ENCODE results near the gene TSPAN9. TPM values are rescaled to one million over a fixed set of nuclear protein-coding genes. Genes with fewer than 3 reads are reported as not detected.

TSPAN9 gene
- total and polyA plus RNA-seq, 10 of the 15 experiments (the other 5 are each of a cell fraction or from before 2014, with no cell fraction given), result 0.03 to 1.0 (median 0.12) TPM; not detected in 5

GRCh38 chr12:3249081-3249800, 172.1 kb downstream of the TSPAN9 start (continued):
- TF ChIP-seq BCL3 (IDR thresholded peaks at IDR 0.05; ENCODE audit: borderline replicate concordance, insufficient read depth, low read depth, low read length, poor library complexity, severe bottlenecking) (no peak), RCOR1 (conservative IDR thresholded peaks at IDR 0.05; ENCODE audit: low read depth, low read length) (no peak), POLR2A (IDR thresholded peaks at IDR 0.05; ENCODE audit: low read depth, low read length) (no peak), CBX5 (IDR thresholded peaks at IDR 0.05; ENCODE audit: low read depth) (no peak), NR2C1 (IDR thresholded peaks at IDR 0.05) (no peak)

- CTCF ChIA-PET, result no interaction called here
- no peaks in the 10 kb centered on the region; a peak in 3 of 4 replicates for H3K27me3 ChIP-seq (replicated peaks in 1 of 2; ENCODE audit: control insufficient read depth in 2 of 2, insufficient read depth in 2 of 2, low read length in 1 of 2)
- H2AFZ ChIP-seq (ENCODE audit: control insufficient read depth, low read depth, low read length), result no peak overlapping the region
- H4K20me1 ChIP-seq (ENCODE audit: control insufficient read depth, insufficient read depth), result no peaks in the 10 kb centered on the region
- H3K9me3 ChIP-seq (replicated peaks; ENCODE audit: control insufficient read depth, insufficient read depth, low read length), result no peaks in the 10 kb centered on the region
- H3K4me1 ChIP-seq (ENCODE audit: control insufficient read depth, insufficient read depth, low read length), result peaks cover 8% of the 10 kb centered on the region
- in situ Hi-C loops (cut with MboI), result no loop called here
- SMC1A ChIA-PET (ENCODE audit: uncharacterized antibody, unreplicated experiment), result no interaction called here
- POLR2A ChIA-PET, result no interaction called here
- H3K79me2 ChIP-seq (ENCODE audit: control insufficient read depth, insufficient read depth, low read length), result no peaks in the 10 kb centered on the region
- WGBS (ENCODE audit: insufficient coverage, insufficient replicate concordance, low lambda C conversion rate, missing lambda C conversion rate), result 58% methylated on average over 6 of the region's 6 CpGs
- H3K36me3 ChIP-seq (ENCODE audit: control insufficient read depth in 2 of 2, insufficient read depth in 2 of 2, low read length in 1 of 2), result no peaks in the 10 kb centered on the region
- H3K27ac ChIP-seq (ENCODE audit: control insufficient read depth, insufficient read depth), result no peak overlapping the region
- no peak for ATAC-seq
- no TSS peak for BruUV-seq (replicated peaks)
- RAD21 ChIA-PET (ENCODE audit: unreplicated experiment), result no interaction called here
- no peak overlapping the region for H3K4me2 ChIP-seq (ENCODE audit: control insufficient read depth, insufficient read depth)
- DNase-seq (ENCODE audit: low read depth, low spot score), result no peak
- H3K9ac ChIP-seq (ENCODE audit: control insufficient read depth, insufficient read depth, low read length), result no peak overlapping the region
- no peak overlapping the region for H3K4me3 ChIP-seq
- intact Hi-C loops (cut with micrococcal nuclease; ENCODE audit: unreplicated experiment), result no loop called here
- no peak for FAIRE-seq
- TF ChIP-seq MYC (IDR thresholded peaks at IDR 0.05; ENCODE audit: insufficient read depth, insufficient read length, insufficient replicate concordance, low read length, severe bottlenecking) (no peak), REST (IDR thresholded peaks at IDR 0.05; ENCODE audit: low read depth, low read length) (no peak), RCOR1 (conservative IDR thresholded peaks at IDR 0.05; ENCODE audit: low read depth, low read length) (no peak), NR2C2 (IDR thresholded peaks at IDR 0.05; ENCODE audit: borderline replicate concordance, control insufficient read depth, insufficient read length, low read depth) (no peak), IRF5 (IDR thresholded peaks at IDR 0.05; ENCODE audit: borderline replicate concordance) (no peak), TAF1 (IDR thresholded peaks at IDR 0.05; ENCODE audit: borderline replicate concordance, low read depth, low read length) (no peak)
These were observed 172.9 kb downstream of the TSPAN9 start for GRCh38 chr12:3250034-3250433.
